HG02981 (cell line): ENCODE results near the gene GGTLC1.

ENCODE experiments used
- ATAC-seq: cut with Tn5 transposase; IDR thresholded peaks from one replicate; pipeline ENCODE4 v1.9.1; 2021; ENCODE audit warnings: mild to moderate bottlenecking, moderate library complexity; ENCODE audit not compliant: unreplicated experiment

The GGTLC1 gene

DNA sequence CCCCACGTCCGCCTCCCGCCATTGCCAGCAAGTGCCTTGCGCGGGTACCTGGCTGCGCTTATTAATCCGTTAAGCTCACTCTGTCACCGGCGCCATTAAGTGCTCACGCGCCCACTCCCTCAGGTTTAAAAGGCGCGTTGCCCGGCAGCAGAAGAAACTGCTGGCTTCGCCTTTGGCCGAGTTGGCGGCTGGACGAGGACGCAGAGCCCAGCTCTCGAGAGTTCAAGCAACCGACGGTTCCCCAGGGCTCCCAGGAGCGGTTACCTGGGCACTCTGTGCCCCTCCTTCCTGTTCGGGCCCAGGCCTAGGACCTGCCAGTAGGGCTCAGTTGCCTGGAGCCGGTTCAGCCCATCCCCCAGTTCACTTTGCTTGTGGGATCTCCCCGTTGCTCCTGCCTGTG lies at the start of gene GGTLC1:
TSS of gene GGTLC1 (minus strand) at position 219 of the 400 bp plus-strand sequence. CDS start 2,168 bp downstream, outside the sequence.
- ATAC-seq = no peak

DNA sequence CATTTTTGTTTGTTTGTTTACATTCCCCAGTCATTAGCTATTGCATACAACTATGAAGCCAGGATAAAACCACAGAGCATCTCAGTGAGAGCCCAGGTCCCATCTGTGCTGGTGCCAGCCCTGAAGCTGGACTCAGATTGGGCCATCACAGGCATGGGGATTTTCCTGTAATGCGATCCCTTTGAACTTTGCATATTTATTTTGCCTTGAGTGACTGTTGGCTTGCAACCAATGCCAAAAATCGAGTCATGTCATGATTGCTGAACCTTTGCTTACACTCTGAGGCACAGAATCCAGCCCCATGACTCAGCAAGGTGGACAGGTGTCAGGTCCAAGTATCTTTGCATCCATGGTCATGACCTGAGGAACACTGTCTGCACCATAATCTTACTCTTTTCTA lies 46.2 kb upstream of the GGTLC1 start:
- no peak for ATAC-seq

GRCh38 chr20:24033565-24033964 lies 45.0 kb upstream of the GGTLC1 start:
- no peak for ATAC-seq

DNA sequence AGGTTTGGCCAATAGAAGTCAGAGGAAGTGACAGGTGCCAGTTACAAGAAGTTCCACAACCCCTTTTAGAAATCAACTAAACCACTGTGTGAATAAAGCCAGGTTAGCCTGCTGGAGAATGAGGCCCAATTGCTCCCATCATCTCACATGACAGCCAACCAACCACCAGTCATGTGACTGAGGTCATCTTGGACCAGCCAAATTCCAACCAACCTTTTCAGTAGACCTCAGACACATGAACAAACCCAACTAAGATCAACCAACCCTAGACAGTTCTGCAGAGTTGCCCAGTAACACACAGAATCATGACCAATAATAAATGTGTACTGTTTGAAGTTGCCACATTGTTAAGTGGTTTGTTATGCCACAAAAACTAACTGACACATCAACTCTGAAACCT lies 44.6 kb upstream of the GGTLC1 start:
- ATAC-seq = no peak

GRCh38 chr20:24032400-24032898 lies 43.9 kb upstream of the GGTLC1 start:
- ATAC-seq = no peak

DNA sequence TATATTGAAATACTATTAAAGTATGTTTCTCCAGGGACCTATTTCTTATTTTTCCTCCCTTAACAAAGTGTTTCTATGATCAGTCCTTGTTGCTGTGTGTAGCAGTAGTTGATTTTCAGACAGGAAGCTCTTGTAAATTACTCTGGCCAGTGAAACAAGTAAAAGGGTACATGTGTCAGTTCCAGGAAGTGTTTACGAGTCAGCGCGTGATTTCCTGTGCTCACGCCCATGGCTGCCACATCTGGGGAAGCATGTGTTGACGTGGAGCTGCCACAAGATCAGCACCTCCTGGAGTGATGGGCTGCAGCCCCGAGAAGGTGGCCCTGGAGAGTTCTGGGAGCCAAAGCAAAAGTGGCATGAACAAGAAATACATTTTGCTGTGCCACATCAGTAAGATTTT lies 38.6 kb upstream of the GGTLC1 start:
- ATAC-seq = peak; percentile 63

DNA sequence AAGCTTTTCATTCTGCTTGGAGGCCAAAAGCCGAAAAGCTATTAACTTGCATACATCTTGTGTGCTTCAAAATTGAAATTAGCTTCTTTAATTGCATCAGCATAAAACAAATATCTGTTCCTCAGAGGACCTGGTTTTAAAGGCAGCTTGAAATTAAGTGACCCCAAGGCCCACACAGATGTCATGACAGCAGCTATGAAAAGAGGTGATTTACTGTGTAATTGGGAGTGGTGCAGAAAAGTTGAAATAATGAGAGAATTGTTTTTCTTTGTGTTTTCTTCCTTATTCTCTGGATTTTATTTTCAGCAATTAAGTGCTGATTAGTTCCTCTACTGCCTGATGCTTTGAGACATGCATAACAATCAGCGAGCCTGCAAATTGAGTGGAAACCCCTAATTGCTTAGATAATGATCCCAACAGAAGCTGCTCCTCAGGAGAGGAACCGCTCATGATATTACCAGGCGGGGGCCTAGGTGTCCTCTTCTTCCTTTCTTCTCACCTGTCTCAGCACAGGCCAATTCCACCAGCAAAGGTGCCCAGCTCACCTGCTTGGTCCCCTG lies 34.1 kb upstream of the GGTLC1 start:
- ATAC-seq = no peak

GRCh38 chr20:24018796-24019195 lies 30.2 kb upstream of the GGTLC1 start:
- no peak for ATAC-seq

- no peak for ATAC-seq
Observed at GRCh38 chr20:24017458-24017755, 28.8 kb upstream of the GGTLC1 start.

GRCh38 chr20:24016607-24017457 lies 28.3 kb upstream of the GGTLC1 start:
- ATAC-seq = no peak

DNA sequence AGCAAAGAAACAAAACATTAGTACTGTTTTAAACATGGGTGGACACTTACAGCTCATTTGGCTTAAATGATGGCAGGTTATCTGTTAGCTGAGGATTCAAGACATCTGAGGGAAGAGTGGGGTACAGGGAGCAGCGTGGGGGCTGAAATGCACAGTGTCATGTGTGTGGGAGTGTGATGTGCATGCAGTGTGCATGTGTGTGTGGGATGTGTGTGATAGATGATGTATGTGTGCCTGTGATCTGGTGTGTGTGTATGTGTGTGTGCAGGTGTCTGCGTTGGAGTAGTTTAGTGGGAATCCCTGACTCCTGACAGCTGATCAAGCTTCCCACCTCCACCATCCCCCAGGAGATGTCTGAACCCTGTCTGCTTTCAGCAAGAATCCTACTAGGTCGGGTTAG lies 25.4 kb upstream of the GGTLC1 start:
- ATAC-seq = no peak

DNA sequence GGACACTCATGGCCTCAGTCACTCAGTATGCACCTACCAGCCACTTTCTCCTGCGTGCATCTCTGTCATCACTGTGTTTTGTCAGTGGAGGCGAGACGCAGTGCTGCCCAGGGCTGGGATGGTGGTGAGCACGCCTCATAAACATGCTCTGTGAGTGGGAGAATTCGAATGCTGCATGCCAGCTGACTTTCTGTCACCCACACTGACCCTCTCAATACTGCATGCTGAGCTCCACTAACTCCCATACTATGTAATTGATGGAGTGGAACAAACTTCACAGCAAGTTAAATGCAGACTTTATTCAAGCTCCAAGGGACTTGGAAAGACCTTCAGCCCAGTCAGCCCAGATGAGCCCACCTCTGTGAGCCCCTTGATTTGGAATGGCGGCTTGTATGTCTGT lies 22.7 kb upstream of the GGTLC1 start:
- ATAC-seq = no peak

DNA sequence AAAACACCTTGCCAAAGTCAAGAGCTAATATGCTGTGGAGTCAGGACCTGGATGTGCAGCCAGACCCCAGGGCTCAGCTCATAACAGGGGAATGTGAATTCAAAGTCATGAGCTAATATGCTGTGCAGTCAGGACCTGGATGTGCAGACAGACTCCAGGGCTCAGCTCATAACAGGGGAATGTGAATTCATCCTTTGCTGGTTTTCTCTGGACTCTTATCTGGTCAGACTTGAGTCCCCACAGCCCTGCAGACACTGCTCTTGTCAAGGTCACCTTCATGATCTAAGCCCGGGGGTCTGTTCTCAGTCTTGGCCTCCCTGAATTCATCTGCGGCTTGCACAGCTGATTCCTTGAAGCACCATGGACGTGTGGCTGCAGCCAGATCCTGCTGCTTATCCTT lies 19.2 kb upstream of the GGTLC1 start:
- ATAC-seq = no peak

GRCh38 chr20:24007073-24007595 lies 18.6 kb upstream of the GGTLC1 start:
- ATAC-seq = no peak

DNA sequence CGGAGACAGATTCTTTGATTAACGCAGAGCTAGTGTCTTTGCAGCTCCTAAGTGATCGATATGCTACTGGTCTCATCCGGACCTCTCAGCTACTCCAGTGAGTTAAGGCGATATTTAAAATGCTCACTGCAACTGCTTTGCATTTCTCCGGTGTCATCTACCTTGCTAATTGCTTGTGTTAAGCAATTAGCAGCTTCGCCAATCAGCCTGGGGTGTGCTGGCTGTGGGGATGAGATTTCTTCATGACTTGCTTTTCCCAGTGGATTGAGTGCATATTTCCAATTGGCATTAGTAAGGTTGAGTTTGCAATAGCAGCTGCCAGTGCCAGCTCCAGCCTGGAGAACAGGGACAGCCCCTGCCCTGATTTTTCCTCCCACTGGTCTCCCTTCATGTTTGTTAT lies 18.0 kb upstream of the GGTLC1 start:
- no peak for ATAC-seq

- ATAC-seq = no peak
Observed at GRCh38 chr20:24004471-24004870, 15.9 kb upstream of the GGTLC1 start.

DNA sequence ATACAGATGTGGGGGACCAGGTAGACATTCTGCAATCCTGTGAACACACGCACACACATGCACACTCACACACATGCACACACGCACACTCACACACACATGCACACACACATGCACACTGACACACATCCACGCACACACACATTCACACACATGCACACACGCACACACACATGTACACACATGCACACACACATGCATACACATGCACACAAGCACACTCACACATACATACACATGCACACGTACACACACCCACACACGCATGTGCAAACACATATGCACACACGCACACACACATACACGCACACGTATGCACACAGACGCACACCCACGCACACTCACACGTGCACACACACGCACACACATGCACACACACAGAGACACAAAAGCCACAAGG lies 14.3 kb upstream of the GGTLC1 start:
- ATAC-seq = no peak

GRCh38 chr20:24001712-24002405 lies 13.3 kb upstream of the GGTLC1 start:
- ATAC-seq = no peak

DNA sequence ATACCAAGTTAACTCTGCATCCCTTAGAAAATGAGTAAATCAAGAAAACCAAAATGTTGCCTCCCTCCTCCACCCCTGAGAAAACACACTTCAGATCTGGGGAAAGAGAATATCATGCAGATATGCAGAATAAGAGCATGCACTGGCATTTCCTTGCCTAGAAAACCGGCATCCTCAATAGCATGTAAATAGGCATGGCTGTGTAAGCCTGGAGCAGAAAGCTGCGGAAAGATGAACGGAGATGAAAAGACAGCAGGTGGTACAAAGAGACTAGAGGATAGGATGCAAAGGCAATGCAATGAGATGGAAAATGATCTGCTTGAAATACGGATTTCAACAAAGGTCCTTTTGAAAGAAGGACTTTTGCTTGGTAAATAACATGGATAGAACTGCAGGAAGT lies 10.3 kb upstream of the GGTLC1 start:
- ATAC-seq = no peak

DNA sequence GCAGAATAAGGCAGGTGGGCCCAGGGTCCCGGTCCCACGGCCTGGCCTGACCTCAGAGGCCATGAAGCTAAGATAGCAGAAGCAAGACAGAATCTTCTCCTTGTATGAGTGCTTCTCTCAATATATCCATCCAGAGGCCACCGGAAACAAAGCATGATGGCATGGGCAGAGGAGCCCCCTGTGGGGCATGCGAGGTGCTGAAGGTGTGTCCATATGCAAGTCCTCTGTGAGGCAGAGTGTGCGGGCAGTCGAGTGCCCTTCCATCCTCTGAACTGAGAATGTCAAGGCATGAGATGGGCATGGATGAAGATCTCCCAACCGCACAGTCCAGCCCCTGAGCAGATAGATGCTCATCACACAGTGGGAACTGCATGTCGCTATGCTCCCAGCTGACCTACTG lies 9.8 kb upstream of the GGTLC1 start:
- no peak for ATAC-seq

GRCh38 chr20:23995905-23996666 lies 7.5 kb upstream of the GGTLC1 start:
- no peak for ATAC-seq
